Adipose tissue (tissue), 3 donors: ENCODE data around the gene FUZ. TPM values are rescaled to one million over a fixed set of nuclear protein-coding genes. Genes with fewer than 3 reads are reported as not detected.

Experiments used
- H3K27ac ChIP-seq: one replicate; pipeline ENCODE4 v1.5.1; 2013; ENCODE audit warnings: low read depth, low read length
- WGBS, 3 donors: extraction: QIAGEN DNeasy Blood & Tissue Kit; methylation state at CpG; one replicate each; pipeline ENCODE4 v1.1.7; 2013; 5-methylcytosine and 5-hydroxymethylcytosine counted together
- polyA plus RNA-seq, 3 donors: library from polyadenylated mRNA; stranded (reverse); fragments of 200-250 nt; gene quantifications; one replicate each; pipeline ENCODE4 v1.2.3, GENCODE V29; 2013
- donor health status: healthy with polysubstance abuse.
- donor health status: Bipolar disorder and iron deficiency.
- donor health status: healthy.

FUZ gene
- polyA plus RNA-seq, 3 donors: 19.3 to 21.8 (median 20.9) TPM

GRCh38 chr19:49773663-49774350 is 39.3 kb downstream of the FUZ start:
- WGBS, 3 donors: 62 to 81% (median 77%) methylated on average over 8 of the region's 8 CpGs
- H3K27ac ChIP-seq: no peak overlapping the region

DNA sequence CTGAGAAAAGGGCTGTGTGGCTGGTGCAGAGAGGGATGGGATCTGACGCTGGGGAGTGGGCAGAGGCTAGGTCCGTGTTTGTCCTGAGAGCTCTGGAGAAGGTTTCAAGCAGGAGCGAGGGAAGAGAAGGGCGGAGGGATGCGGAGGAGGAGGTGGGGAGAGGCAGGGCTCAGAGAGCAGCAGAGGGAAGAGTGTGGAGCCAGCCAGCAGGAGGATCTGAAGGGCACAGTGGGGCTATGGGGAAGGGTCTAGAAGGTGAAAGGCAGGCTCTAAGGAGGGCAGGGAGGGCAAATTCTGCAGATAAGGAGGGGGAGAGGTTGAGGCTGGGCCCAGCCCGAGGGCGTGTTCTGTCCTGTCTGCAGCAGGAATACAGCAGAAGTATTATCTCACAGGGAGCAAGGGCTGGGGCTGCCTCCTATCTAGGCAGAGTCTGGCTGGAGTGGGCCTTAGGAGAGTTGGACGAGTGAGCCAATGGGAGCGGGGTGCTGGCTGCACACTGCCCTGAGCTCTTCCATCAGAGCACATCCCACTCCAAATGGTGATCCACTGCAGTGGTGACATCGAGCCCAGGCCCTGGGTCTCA is 40.2 kb downstream of the FUZ start:
- WGBS, 3 donors: 73 to 86% (median 79%) methylated on average over 10 of the region's 10 CpGs
- H3K27ac ChIP-seq: no peak overlapping the region

DNA sequence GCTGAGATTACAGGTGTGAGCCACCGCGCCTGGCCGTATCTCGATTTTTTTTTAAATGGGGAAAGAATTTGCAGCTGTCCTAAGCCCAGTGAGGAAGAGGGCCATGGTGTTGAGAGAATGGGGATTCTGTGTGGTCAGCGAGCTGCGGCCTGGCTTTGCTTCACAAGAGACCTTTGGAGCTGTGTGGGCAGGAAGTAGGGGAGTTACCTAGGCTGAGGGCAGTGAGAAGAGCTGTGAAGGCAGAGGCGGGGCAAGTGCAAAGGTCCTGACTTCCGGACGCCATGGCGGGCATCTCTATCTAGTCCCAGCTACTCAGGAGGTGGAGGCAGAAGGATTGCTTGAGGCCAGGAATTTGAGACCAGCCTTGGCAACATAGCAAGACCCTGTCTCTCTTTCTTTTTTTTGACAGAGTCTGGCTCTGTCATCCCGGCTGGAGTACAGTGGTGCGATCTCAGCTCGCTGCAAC is 41.4 kb downstream of the FUZ start:
- 85 to 93% (median 90%) methylated on average over 12 to 13 of the region's 13 CpGs for WGBS, 3 donors
- H3K27ac ChIP-seq: no peak overlapping the region

DNA sequence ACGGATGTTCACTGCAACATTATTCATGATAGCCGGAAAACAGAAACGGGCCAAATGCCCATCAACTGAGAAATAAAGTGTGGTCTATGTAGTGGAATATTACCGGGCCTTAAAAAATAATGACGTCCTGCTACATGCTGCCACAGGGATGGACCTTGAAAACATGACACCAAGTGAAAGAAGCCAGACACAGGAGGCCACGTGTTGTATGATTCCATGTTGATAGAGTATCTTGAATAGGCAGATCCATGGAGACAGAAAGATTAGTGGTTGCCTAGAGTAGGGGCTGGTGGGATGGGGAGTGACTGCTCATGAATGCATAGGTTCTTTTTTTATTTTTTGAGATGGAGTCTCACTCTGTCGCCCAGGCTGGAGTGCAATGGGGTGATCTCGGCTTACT is 42.6 kb downstream of the FUZ start:
- WGBS, 3 donors: 85 to 89% (median 86%) methylated on average over 8 of the region's 8 CpGs
- no peak overlapping the region for H3K27ac ChIP-seq

- no peak overlapping the region for H3K27ac ChIP-seq
- WGBS, 3 donors: 45 to 65% (median 55%) methylated on average over 12 of the region's 12 CpGs
These were observed 45.0 kb downstream of the FUZ start for GRCh38 chr19:49767967-49768581.

DNA sequence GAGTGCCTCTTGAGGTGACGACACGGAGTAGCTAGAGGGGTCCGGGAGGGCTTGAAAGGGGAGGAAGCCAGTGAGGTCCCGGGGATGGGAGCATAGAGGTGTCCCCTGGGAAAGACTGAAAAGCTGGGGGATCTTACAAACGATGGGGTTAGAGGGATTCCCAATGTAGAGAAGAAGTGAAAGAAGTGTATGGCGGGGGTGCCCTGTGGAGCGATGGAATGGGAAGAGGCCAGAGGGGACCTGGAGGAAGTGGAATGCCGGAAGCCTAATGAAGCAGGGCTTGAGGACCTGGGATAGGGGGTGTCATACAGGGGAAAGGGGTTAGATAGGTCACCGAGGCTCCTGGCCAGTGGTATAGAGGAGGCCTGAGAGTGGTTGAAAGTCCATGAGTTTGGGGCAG is 45.7 kb downstream of the FUZ start:
- WGBS, 3 donors: 1 to 4% (median 1%) methylated on average over 9 of the region's 9 CpGs

GRCh38 chr19:49766930-49767299 is 46.2 kb downstream of the FUZ start, which contains the start of gene AP2A1:
Gene AP2A1 (plus strand): TSS chr19:49767001. CDS start chr19:49767134, 133 bp downstream.
- H3K27ac ChIP-seq: peak within 1 kb of the TSS; percentile 43
- WGBS, 3 donors: 1% methylated on average over 23 to 38 of the region's 38 CpGs

More for the DNA sequence above, 45.7 kb downstream of the FUZ start:
- no peak overlapping the region for H3K27ac ChIP-seq

DNA sequence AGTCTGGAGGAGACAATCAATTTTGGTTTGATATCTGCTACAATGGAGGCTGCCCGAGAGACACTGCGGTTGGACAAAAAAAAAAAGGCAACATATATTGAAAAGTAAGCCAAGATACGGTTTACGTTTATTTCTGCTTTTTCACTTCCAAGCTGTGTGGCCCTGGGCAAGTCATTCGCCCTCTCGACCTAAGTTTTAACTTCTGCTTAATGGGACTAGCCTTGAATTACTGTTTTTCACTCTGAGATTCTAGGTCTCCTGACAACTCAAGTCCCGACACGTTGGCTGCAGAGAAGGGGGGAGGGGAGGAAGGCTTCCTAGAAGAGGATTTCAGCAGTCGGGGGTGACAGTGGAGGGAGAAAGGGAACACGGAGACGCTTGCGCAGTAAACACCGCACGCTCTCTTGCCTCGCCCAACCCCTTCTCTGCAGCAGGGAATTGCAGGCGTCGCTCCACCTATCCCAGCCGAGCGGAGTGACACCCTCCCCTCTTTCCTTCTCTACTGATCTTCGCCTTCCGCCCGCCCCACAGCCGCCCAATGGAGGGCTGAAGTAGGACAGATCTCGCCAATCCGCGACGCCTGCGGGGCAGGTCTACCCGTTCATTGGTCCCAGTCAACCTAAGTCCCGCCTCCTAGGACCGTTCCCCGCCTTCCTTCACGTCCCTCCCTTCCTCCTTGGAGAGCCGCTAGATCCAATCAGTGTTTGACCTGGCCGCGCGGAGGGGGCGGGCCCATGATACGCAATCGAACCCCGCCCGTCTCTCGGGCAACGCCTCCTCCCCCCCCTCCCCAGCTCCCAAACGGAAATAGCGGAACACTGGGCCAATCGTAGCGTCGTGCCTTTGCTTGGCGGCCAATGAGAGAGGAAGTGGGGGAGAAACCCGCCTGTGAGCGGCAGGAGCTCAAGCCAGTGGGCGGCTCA is 46.8 kb downstream of the FUZ start:
- whole genome bisulfite sequencing, 3 donors: 1 to 2% (median 1%) methylated on average over 51 to 53 of the region's 53 CpGs
- peak overlapping the region; percentile 43 for H3K27ac ChIP-seq

GRCh38 chr19:49764341-49764740 is 48.8 kb downstream of the FUZ start:
- H3K27ac ChIP-seq: no peak overlapping the region
- WGBS, 3 donors: 88 to 92% (median 91%) methylated on average over 8 of the region's 8 CpGs

- no peak within 1 kb of the TSS for H3K27ac ChIP-seq
- WGBS, 3 donors: 74 to 83% (median 75%) methylated on average over 6 of the region's 6 CpGs
These were observed 49.9 kb downstream of the FUZ start, which contains the start of gene TSKS for GRCh38 chr19:49763230-49763629. Gene TSKS (minus strand): TSS chr19:49763306. CDS start chr19:49763247, 59 bp downstream.

GRCh38 chr19:49761625-49762311 is 51.3 kb downstream of the FUZ start:
- no peak overlapping the region for H3K27ac ChIP-seq

GRCh38 chr19:49761249-49761624 is 51.9 kb downstream of the FUZ start:
- no peak overlapping the region for H3K27ac ChIP-seq
- 71 to 84% (median 76%) methylated on average over 1 of the region's 1 CpG for WGBS, 3 donors

More at GRCh38 chr19:49761625-49762311, 51.3 kb downstream of the FUZ start:
- WGBS, 3 donors: 54 to 62% (median 54%) methylated on average over 16 of the region's 16 CpGs

DNA sequence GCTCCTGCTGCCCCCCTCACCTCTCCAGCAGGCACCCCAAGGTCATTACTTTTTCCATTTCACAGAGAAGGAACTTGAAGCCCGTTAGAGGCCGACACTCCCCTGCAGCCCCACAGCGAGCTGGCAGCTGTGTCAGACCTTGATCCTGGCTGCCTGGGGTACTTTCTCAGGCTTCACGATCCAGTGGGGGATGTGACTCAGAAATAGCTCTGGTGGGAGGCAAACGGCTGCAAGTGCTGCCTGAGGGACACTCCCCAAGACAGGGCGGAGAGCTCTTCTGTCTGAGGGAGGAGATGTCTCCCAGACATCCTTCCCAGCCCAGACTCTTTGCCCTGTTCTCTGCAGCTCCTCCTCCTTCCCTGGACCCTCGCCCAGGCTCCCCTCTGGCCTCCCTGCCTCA is 54.8 kb downstream of the FUZ start:
- 21 to 36% (median 34%) methylated on average over 7 of the region's 7 CpGs for WGBS, 3 donors
- H3K27ac ChIP-seq: no peak overlapping the region

Other genes with a start within 250 kb of the FUZ start
- 10 to 100 TPM; 61.0 to 95.7 (median 77.8) TPM for gene NOSIP, start 232.7 kb downstream of the FUZ start, polyA plus RNA-seq
- 10 to 100 TPM in 1 of 3 donors, 1 to 10 TPM in 2; 2.9 to 11.7 (median 3.0) TPM for gene PRRG2, start 232.0 kb downstream of the FUZ start, polyA plus RNA-seq
- gene PRR12, start 222.1 kb downstream of the FUZ start, polyA plus RNA-seq: 10 to 100 TPM in 1 of 3 donors, 1 to 10 TPM in 2; 5.1 to 11.5 (median 7.3) TPM
- gene RRAS, start 173.1 kb downstream of the FUZ start, polyA plus RNA-seq: 100 to 1,000 TPM in 2 of 3 donors, 10 to 100 TPM in 1; 31.9 to 302 (median 198) TPM
- 10 to 100 TPM; 12.7 to 23.5 (median 17.4) TPM for gene SCAF1, start 171.1 kb downstream of the FUZ start, polyA plus RNA-seq
- gene IRF3, start 147.4 kb downstream of the FUZ start, polyA plus RNA-seq: 10 to 100 TPM; 45.8 to 76.0 (median 56.6) TPM
- 10 to 100 TPM; 14.1 to 18.4 (median 15.4) TPM for gene BCL2L12, start 147.4 kb downstream of the FUZ start, polyA plus RNA-seq
- gene PRMT1, start 136.0 kb downstream of the FUZ start, polyA plus RNA-seq: 100 to 1,000 TPM in 2 of 3 donors, 10 to 100 TPM in 1; 80.2 to 153 (median 118) TPM
- gene ADM5, start 123.7 kb downstream of the FUZ start, polyA plus RNA-seq: 1 to 10 TPM; 1.0 to 2.5 (median 1.0) TPM
- 10 to 100 TPM in 1 of 3 donors, 1 to 10 TPM in 2; 1.8 to 12.1 (median 3.2) TPM for gene CPT1C, start 122.2 kb downstream of the FUZ start, polyA plus RNA-seq
- 1 to 10 TPM in 2 of 3 donors, under 1 TPM in 1; 0.22 to 2.5 (median 1.1) TPM for gene TSKS, start 50.0 kb downstream of the FUZ start, polyA plus RNA-seq
- gene AP2A1, start 46.3 kb downstream of the FUZ start, polyA plus RNA-seq: 10 to 100 TPM; 49.3 to 82.4 (median 75.9) TPM
- gene MED25, start 5.0 kb upstream of the FUZ start, polyA plus RNA-seq: 10 to 100 TPM; 21.8 to 38.8 (median 22.4) TPM
- gene PTOV1, start 37.9 kb upstream of the FUZ start, polyA plus RNA-seq: 10 to 100 TPM; 69.1 to 76.8 (median 73.5) TPM
- 10 to 100 TPM; 29.7 to 50.9 (median 45.8) TPM for gene PNKP, start 54.3 kb upstream of the FUZ start, polyA plus RNA-seq
- gene AKT1S1, start 64.1 kb upstream of the FUZ start, polyA plus RNA-seq: 10 to 100 TPM; 21.6 to 43.5 (median 41.7) TPM
- 10 to 100 TPM; 35.7 to 46.6 (median 37.0) TPM for gene TBC1D17, start 64.4 kb upstream of the FUZ start, polyA plus RNA-seq
- 1 to 10 TPM in 1 of 3 donors, under 1 TPM in 1, not detected in 1; 0.63 to 1.5 TPM for gene IL4I1, start 83.6 kb upstream of the FUZ start, polyA plus RNA-seq
- 10 to 100 TPM; 37.0 to 77.0 (median 41.7) TPM for gene ATF5, start 115.9 kb upstream of the FUZ start, polyA plus RNA-seq
- 10 to 100 TPM; 15.0 to 22.3 (median 16.4) TPM for gene NUP62, start 116.2 kb upstream of the FUZ start, polyA plus RNA-seq
- gene SIGLEC11, start 147.9 kb upstream of the FUZ start, polyA plus RNA-seq: 1 to 10 TPM in 2 of 3 donors, under 1 TPM in 1; 0.35 to 3.2 (median 1.9) TPM
- 10 to 100 TPM; 20.0 to 25.9 (median 25.6) TPM for gene VRK3, start 212.1 kb upstream of the FUZ start, polyA plus RNA-seq
- 1 to 10 TPM; 2.1 to 2.5 (median 2.4) TPM for gene ZNF473, start 212.7 kb upstream of the FUZ start, polyA plus RNA-seq